ENCODE measurements around the gene MYOM3. TPM values are rescaled to one million over a fixed set of nuclear protein-coding genes. Genes with fewer than 3 reads are reported as not detected.

The MYOM3 gene
- total and polyA plus RNA-seq, 2 of the 13 experiments (the other 11 are each of a cell fraction or from before 2014, with no cell fraction given) = 5.8 to 15.3 TPM

DNA sequence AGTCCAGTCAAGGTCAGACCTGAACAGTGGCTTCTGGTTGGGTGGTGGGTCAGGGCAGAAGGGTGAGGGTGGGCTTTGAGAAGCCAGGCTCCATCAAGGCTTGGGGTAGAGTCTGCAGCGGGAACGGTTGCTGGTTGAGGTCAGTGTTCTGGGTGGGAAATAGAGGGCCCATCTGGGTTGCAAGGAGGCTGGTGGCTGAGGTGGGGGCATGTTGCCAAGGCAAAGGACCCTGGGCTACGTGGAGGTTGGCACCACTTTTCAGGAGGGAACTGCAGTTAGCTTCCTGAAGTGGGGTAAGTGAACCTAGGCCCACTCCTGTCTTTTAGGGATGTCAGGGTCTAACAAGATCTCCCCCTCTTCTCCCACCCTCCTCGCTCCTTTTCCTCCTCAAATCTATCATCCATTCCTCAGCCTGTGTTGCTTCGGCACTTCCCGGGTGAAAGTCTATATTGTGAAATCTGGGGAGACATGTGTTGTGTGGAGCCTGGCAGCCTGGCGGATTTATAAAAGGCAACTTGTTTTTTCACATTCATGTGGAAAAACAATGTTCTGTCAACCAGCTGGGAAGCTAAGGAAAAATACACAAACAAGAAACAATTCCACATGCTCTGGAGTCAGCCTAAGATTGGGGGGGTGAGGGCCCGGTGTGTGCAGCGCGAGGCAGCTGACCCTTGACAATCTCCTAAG is 29.5 kb upstream of the MYOM3 start (continued):
- TF ChIP-seq, protein P1, sequence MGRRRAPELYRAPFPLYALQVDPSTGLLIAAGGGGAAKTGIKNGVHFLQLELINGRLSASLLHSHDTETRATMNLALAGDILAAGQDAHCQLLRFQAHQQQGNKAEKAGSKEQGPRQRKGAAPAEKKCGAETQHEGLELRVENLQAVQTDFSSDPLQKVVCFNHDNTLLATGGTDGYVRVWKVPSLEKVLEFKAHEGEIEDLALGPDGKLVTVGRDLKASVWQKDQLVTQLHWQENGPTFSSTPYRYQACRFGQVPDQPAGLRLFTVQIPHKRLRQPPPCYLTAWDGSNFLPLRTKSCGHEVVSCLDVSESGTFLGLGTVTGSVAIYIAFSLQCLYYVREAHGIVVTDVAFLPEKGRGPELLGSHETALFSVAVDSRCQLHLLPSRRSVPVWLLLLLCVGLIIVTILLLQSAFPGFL (CRISPR knock-in tag; IDR thresholded peaks at IDR 0.05) = no peak
- no peak for TF ChIP-seq TMF1 (CRISPR knock-in tag; IDR thresholded peaks at IDR 0.05; ENCODE audit: low read depth)
- TF ChIP-seq, protein P2, sequence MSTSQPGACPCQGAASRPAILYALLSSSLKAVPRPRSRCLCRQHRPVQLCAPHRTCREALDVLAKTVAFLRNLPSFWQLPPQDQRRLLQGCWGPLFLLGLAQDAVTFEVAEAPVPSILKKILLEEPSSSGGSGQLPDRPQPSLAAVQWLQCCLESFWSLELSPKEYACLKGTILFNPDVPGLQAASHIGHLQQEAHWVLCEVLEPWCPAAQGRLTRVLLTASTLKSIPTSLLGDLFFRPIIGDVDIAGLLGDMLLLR (CRISPR knock-in tag; IDR thresholded peaks at IDR 0.05) = no peak
- TF ChIP-seq ZNF205 (CRISPR knock-in tag; IDR thresholded peaks at IDR 0.05) = no peak
- no peak for TF ChIP-seq TCF12 (IDR thresholded peaks at IDR 0.05)
- no peak for TF ChIP-seq TCF12 (CRISPR knock-in tag; IDR thresholded peaks at IDR 0.05)
- no peak for TF ChIP-seq ZFP82 (CRISPR knock-in tag; IDR thresholded peaks at IDR 0.05; ENCODE audit: borderline replicate concordance)
- TF ChIP-seq CEBPB (IDR thresholded peaks at IDR 0.05; ENCODE audit: borderline replicate concordance, low read depth, low read length) = peak; percentile 85
- TF ChIP-seq RBFOX2 (IDR thresholded peaks at IDR 0.05; ENCODE audit: low read depth, low read length) = no peak
- TF ChIP-seq, protein P3, sequence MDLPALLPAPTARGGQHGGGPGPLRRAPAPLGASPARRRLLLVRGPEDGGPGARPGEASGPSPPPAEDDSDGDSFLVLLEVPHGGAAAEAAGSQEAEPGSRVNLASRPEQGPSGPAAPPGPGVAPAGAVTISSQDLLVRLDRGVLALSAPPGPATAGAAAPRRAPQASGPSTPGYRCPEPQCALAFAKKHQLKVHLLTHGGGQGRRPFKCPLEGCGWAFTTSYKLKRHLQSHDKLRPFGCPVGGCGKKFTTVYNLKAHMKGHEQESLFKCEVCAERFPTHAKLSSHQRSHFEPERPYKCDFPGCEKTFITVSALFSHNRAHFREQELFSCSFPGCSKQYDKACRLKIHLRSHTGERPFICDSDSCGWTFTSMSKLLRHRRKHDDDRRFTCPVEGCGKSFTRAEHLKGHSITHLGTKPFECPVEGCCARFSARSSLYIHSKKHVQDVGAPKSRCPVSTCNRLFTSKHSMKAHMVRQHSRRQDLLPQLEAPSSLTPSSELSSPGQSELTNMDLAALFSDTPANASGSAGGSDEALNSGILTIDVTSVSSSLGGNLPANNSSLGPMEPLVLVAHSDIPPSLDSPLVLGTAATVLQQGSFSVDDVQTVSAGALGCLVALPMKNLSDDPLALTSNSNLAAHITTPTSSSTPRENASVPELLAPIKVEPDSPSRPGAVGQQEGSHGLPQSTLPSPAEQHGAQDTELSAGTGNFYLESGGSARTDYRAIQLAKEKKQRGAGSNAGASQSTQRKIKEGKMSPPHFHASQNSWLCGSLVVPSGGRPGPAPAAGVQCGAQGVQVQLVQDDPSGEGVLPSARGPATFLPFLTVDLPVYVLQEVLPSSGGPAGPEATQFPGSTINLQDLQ (CRISPR knock-in tag; IDR thresholded peaks at IDR 0.05) = no peak
- TF ChIP-seq, protein P4, sequence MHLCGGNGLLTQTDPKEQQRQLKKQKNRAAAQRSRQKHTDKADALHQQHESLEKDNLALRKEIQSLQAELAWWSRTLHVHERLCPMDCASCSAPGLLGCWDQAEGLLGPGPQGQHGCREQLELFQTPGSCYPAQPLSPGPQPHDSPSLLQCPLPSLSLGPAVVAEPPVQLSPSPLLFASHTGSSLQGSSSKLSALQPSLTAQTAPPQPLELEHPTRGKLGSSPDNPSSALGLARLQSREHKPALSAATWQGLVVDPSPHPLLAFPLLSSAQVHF (CRISPR knock-in tag; IDR thresholded peaks at IDR 0.05) = no peak
- TF ChIP-seq ZNF83 (CRISPR knock-in tag; IDR thresholded peaks at IDR 0.05; ENCODE audit: borderline replicate concordance) = no peak
- TF ChIP-seq RFXANK (CRISPR knock-in tag; IDR thresholded peaks at IDR 0.05) = no peak
- TF ChIP-seq, protein P5, sequence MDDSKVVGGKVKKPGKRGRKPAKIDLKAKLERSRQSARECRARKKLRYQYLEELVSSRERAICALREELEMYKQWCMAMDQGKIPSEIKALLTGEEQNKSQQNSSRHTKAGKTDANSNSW (CRISPR knock-in tag; IDR thresholded peaks at IDR 0.05; ENCODE audit: borderline replicate concordance) = no peak
- no peak for TF ChIP-seq MLLT10 (CRISPR knock-in tag; IDR thresholded peaks at IDR 0.05)
- TF ChIP-seq ZNF350 (CRISPR knock-in tag; IDR thresholded peaks at IDR 0.05; ENCODE audit: borderline replicate concordance, low read depth) = no peak
- no peak for TF ChIP-seq ZNF274 (CRISPR knock-in tag; IDR thresholded peaks at IDR 0.05)
- TF ChIP-seq, protein P6, sequence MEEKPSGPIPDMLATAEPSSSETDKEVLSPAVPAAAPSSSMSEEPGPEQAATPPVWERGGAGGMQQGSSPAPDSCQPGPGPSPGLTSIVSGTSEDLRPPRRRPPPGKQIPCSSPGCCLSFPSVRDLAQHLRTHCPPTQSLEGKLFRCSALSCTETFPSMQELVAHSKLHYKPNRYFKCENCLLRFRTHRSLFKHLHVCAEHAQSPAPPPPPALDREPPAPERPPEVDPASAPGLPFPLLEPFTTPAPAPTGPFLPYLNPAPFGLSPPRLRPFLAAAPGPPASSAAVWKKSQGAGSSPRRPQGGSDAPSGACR (CRISPR knock-in tag; IDR thresholded peaks at IDR 0.05) = no peak
- TF ChIP-seq U2AF2 (IDR thresholded peaks at IDR 0.05; ENCODE audit: low read depth, low read length) = no peak
- 0 out of 2 replicates have a peak, but pooled peaks have one; percentile 36 for TF ChIP-seq DPF2 (CRISPR knock-in tag; IDR thresholded peaks at IDR 0.05; ENCODE audit: borderline replicate concordance, low read depth)
- TF ChIP-seq TSC22D2 (CRISPR knock-in tag; IDR thresholded peaks at IDR 0.05; ENCODE audit: borderline replicate concordance) = no peak
- TF ChIP-seq TEAD3 (CRISPR knock-in tag; optimal IDR thresholded peaks at IDR 0.05; ENCODE audit: borderline replicate concordance) = no peak
- no peak for TF ChIP-seq ZFP62 (CRISPR knock-in tag; IDR thresholded peaks at IDR 0.05)
- no peak for TF ChIP-seq ZNF891 (CRISPR knock-in tag; IDR thresholded peaks at IDR 0.05)
- TF ChIP-seq SMARCE1 (IDR thresholded peaks at IDR 0.05; ENCODE audit: borderline replicate concordance) = no peak
- no peak for TF ChIP-seq ZNF354B (CRISPR knock-in tag; IDR thresholded peaks at IDR 0.05)

Data from HepG2 (cell line).